Uterus (tissue), 2 donors: ENCODE measurements around the gene STYXL1.
"Not testable (repeated sequence)": the region's sequence is repeated elsewhere in the genome, so short reads cannot be mapped to it uniquely, and the experiment has no call there.

Experiments
- CTCF ChIP-seq, 4 experiments: fragments of 200-600 bp in 2 of 4; fragments of 450-650 bp in 2 of 4; sonication (generic) in 2 of 4; IDR thresholded peaks; one replicate each; pipeline ENCODE4 v1.5.1; 2016 to 2019; ENCODE audit warnings: antibody characterized with exemption in 4 of 4, mild to moderate bottlenecking in 2 of 4, moderate library complexity in 1 of 4
- POLR2A ChIP-seq, 2 donors: fragments of 450-650 bp; IDR thresholded peaks; one replicate each; pipeline ENCODE4 v1.6.1; 2016; ENCODE audit warnings: antibody characterized with exemption in 2 of 2, mild to moderate bottlenecking in 1 of 2, moderate library complexity in 1 of 2

GRCh38 chr7:76005004-76005403 lies 42.8 kb downstream of the STYXL1 start:
- TF ChIP-seq CTCF, POLR2A (IDR thresholded peaks at IDR 0.05): not testable (repeated sequence)
